Mammary epithelial cell (primary cell): ENCODE data around the gene FMO4.

Experiments
- CTCF ChIP-seq, 2 donors: IDR thresholded peaks in 1 of 2; conservative IDR thresholded peaks in 1 of 2; 2 replicates each; pipeline ENCODE4 v1.5.1; 2011 to 2012; ENCODE audit warnings: inconsistent platforms in 2 of 2, low read length in 2 of 2, mild to moderate bottlenecking in 2 of 2, control low read depth in 1 of 2, low read depth in 1 of 2; ENCODE audit not compliant: insufficient read depth in 1 of 2; ENCODE audit errors: extremely low read depth in 1 of 2
- EZH2 ChIP-seq: IDR thresholded peaks from 2 replicates; pipeline ENCODE4 v1.6.1; 2012; ENCODE audit warnings: low read length, inconsistent platforms, borderline replicate concordance

DNA sequence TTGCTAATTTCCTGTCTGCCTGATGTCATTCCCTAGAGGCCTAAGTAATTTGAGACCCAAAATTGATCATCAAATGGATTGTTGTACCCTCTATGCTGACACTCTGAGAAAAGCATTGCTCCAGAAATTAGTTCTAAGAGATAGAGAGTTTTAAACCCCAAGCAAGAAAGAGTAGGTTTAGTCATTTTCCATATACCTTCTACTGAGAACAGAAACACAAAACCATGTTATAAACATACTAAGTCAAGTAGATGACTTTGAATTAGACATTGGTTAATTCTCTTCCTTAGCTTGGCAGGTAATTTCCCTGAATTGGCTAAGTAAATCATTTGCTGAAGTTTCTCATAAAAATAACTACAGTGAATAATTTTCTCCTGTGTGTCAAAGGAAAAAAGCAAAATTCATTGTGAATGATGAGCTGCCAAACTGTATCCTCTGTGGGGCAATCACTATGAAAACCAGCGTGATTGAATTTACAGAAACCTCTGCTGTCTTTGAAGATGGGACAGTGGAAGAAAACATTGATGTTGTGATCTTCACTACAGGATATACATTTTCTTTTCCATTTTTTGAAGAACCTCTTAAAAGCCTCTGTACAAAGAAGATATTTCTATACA lies 20.1 kb downstream of the FMO4 start:
- TF ChIP-seq CTCF (conservative IDR thresholded peaks at IDR 0.05 in 1 of 2, IDR thresholded peaks at IDR 0.05 in 1 of 2; ENCODE audit: extremely low read depth in 1 of 2, insufficient read depth in 1 of 2, low read depth in 1 of 2, low read length in 2 of 2): no peak
- TF ChIP-seq EZH2: no peak
